GDM1 (cell line): ENCODE measurements around the gene MSI2.

Experiments
- DNase-seq: peaks from one replicate; lab custom pipeline; 2025; lab: John Stamatoyannopoulos, UW

Gene MSI2

DNA sequence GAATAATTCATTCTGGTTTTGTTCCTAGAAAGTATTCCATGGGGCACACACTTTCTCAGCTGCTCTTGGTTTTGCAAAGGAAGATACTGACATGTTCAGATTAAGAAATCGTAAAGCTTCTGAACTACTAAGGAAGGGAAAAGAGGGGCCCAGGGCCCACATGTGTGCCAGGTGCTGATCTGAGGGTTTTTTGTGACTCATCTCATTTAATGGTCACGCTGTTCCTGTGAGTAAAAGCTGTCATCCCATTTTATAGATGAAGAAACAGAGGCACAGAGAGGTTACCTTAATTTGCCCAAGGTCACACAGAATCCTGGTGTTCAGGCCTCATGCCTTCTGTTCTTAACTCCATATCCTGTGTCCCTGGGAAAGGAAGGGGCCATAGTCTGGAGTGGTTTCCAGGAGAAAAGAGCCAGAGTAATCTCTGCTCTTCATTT is 113.2 kb downstream of the MSI2 start:
- no peak for DNase-seq

DNA sequence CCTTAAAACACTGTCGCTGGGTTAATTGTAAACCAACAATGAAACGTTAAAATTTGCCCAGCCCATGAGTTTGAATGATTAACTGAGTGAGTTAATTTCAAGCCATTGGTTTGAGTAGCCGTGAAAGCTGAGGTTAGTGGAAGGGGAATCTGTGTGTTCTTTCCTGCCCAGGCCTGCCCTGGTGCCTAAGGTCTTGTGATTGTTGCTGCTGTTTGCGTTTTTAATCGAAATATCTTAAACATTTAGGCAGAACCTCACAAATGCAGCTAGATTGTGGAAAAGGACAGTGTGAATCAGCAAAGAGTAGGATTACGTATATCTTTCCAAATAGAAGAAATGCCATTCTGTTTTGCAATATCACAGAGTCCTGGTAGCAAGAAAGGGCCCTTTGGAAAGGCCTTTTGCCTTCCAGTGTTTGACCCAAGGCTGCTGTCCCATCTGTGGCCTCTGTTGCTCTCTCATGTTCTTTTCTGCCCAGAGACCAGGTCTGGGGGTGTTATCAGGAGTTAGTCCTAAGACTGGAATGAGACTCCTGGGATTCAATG is 113.8 kb downstream of the MSI2 start:
- no peak for DNase-seq

- no peak for DNase-seq
Observed at GRCh38 chr17:57370619-57371018, 114.3 kb downstream of the MSI2 start.

- no peak for DNase-seq
Observed at GRCh38 chr17:57372156-57372555, 115.8 kb downstream of the MSI2 start.

DNA sequence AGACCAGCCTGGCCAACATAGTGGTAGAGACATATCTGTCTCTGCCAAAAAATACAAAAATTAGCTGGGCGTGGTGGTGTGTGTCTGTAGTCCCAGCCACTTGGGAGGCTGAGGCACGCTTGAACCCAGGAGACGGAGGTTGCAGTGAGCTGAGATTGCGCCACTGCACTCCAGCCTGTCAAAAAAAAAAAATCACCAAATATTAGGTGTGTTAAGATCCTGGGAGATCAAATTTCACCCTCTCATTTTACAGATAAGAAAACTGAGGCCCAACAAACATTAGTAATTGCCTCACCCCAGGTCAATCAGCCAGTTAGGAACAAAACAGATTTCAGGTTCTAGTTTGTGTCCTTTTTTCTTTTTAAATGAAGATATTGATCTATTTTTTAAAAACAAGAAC is 116.7 kb downstream of the MSI2 start:
- no peak for DNase-seq

DNA sequence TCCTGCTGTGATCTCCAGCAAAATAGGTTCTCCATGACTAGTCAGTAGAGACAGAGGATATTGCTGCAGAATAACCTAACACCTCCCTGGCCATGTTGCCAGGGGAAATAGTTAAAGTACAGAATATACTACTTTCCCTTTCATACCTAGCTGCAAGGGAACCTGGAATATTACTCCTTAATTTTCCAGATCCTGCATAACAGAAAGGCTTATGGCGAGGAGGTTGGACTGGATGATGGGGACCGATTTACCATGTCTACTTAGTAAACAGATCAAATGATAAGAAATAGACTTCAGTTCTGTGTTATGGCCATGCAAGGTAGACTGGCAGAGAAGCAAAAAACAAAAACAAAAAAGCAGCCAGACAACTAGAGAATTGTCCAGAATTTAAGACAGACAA is 117.4 kb downstream of the MSI2 start:
- no peak for DNase-seq

DNA sequence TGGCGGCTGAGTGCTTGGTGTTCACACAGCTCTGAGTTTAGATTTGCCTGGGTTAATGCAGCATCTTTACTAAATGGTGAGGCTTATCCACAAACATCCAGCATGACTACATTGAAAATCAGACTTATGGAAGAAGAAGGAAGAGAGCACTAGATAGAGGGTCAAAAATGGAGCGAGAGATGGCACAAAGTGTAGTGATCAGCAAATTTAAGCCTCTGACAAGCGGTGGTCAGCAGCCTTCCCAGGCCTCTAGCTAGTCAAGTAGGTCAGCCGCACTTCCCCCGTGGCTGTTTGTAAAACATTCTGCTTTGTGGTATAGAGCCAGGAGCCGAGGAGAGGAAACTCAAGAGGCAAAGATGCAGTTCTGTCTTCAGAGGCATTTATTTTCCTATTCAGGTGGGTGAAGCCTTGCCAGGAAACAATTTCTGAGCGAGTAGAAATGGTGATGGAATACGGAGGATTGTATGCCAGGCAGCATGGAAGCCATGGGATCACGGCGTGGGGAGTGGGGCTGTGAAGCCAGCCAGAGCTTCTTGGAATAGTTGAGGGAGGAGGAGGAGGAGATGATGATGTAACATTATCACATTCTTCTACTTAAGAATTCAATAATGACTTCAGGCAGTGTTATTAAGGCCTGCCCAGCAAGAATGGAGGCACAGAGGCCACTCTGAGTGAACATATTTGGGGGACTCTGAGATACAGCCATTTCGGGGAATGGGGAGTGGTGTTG is 118.9 kb downstream of the MSI2 start:
- no peak for DNase-seq

DNA sequence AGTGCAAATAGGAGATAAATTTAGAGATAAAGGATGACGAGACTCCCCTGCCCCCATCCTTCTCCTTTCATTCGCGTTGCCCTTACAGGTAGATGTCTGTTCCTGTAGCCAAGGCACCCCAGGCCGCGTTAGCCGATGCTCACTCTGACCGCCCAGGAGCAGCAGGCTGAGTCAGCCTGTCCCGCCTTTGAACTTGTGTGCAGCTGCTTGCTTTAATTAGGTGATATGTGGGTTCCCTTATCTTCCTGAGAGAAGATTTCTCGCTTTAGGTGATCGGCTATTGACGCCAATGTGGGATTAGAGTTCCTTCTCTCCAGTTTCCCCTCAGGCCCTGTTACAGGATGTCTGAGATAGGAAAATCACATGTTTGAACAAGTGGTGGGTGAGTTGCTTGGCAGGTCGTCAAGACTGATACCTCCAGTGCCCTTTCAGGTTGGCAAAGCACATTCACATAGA is 119.5 kb downstream of the MSI2 start:
- no peak for DNase-seq

DNA sequence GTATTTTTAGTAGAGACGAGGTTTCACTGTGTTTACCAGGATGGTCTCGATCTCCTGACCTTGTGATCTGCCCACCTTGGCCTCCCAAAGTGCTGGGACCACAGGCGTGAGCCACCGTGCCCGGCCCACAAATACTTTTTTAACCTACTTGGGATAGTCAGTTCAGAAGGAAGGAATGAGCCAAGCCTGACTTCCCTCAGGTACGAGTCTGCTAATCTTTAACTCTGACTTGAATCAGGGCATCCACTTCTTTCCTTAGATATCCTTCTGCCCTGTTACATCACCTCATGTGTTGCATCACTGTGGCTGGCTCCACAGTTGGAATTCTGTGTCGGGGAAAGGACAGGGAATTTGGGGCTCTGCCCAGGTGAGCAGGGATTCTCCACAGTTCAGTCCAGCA is 120.8 kb downstream of the MSI2 start:
- no peak for DNase-seq

- DNase-seq: peak; percentile 85
Observed at GRCh38 chr17:57379237-57379894, 123.0 kb downstream of the MSI2 start.

DNA sequence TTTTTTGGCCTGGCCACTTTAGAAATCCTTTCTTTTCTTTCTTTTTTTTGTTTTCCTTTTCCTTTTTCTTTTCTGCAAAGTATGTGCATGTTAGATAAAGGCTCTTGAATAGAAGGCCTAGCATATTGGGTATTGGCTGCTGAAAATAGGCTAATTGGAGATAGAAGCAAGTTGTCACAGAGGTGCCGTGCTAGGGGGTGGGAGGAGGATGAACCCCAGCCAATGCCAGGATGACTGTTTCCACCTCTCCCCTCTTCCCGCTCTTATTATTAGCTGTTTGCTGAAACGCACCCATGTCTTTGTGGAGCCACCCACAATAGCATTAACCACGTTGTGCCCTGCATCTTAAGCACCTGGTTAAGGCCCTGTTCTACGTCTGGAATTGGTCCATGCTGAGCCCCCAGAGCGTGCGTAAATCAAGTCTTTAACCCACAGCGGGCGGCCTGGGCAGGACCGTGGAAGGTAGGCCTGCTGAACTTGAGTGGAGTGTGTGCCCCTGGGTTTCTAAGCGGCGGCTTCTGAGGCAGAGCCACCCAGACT is 123.6 kb downstream of the MSI2 start:
- DNase-seq: no peak

DNA sequence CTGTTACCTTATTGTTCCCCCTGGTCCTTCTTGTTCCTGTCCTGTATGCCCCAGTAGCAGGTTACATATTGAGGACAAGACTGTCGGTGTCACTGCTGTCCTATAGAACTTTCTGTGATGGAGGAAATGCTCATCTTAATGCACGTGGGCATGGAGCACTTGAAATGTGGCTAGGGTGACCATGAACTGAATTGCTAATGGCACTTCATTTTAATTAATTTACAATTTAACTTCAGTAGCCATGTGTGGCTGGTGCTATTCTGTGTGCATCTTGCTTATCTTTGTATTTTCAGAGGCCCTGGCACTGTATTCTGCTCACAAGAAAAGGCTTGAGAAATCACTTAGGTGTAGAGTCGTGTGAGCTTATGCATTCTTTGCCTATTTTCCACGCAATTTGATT is 125.2 kb downstream of the MSI2 start:
- no peak for DNase-seq

DNA sequence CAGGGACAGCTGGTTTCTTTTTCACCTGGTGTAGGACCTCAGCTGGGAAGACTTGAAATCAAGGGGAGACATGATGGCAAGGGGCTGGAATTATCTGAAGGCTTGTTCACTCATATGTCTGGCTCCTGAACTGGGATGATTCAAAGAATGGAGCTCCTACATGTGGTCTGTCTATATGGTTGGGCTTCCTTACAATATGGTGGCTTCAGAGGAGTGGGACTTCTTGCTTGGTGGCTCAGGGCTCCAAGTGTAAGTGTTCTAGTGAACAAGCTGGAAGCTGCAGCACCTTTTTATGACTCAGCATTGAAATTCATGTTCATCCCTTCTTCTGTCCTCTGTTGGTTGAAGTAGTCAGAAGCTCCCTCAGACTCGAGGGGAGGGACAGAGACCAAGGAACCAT is 127.9 kb downstream of the MSI2 start:
- DNase-seq: no peak

DNA sequence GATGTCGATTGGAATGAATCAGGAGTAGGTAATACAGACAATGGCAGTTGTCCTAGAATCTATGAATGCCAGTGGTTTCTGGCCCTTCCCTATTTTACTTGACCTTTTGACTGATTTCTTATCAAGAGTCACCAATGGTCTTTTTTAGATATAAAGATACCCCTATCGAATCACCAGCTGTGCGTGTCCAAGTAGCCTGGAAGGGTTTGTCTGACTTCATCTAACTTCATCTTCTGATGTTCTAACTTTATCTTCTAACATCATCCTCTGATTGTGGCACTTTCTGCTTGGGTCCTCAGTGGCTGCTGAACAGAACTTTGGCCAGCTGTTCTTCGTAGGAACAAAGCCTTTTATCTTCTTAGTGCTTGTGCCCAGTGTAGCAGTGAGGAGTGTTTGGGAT is 129.7 kb downstream of the MSI2 start:
- no peak for DNase-seq

DNA sequence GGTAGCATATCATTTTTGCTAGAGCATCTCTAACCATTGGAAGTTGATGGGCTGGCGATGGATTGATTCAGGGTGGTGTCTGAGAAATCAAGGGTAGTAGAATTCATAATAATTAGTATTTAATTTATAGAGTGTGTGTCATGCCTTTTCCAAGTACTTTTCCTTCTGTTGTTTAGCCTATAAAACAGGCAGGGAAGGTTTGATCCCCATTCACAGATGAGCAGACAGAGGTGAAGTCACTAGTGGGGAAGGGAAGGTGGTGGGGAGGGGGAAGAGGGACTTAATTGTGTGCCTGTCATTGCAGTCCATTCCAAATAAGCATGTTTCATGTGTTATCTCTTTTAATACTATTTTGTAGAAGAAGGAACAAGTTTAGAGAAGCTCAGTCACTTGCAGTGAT is 131.3 kb downstream of the MSI2 start:
- DNase-seq: no peak

DNA sequence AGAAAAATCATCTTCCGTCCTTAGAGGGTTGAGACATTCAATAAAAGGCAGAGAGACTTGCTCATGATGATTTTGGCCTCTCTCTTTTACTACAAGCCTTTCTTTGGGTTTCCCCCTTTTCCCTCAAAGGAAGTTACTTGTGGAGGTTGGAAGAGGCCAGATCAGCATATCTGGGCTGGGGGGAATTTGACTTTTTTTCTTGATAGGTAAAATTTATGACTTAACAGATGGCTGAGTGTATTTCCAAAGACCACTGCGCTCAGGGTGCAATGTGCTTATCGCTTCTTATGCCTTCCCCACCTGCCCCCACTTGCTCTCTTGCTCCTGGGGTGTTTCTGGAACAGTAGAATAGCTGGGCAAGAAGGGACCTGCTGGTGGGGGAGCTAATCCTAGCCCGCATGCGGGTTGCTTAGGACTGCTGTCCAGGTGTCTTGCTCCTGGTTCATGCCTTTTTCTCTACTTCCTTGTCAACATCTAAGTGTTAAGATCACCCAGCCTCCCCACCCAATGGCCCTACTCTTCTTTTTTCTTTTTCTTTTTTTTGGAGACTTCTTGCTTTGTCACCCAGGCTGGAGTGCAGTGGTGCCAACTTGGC is 131.9 kb downstream of the MSI2 start:
- no peak for DNase-seq

DNA sequence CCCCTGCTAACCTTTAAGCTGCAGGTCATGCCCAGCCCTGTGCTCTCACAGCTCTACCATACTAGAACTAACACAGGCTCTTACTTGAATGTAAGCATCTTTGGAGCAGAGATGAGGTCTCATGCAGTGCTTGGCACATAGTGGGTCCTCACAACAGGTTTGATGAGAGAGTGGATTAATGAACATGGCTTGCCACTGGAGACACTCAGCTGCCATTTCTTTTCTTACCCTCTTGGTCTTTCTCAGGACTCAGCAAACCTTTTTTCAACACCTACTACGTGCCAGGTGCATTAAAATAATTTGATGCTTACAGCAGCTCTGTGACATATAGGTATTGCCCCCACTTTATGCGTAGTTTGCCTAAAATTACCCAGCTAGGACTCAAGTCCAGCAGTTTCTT is 133.2 kb downstream of the MSI2 start:
- no peak for DNase-seq

DNA sequence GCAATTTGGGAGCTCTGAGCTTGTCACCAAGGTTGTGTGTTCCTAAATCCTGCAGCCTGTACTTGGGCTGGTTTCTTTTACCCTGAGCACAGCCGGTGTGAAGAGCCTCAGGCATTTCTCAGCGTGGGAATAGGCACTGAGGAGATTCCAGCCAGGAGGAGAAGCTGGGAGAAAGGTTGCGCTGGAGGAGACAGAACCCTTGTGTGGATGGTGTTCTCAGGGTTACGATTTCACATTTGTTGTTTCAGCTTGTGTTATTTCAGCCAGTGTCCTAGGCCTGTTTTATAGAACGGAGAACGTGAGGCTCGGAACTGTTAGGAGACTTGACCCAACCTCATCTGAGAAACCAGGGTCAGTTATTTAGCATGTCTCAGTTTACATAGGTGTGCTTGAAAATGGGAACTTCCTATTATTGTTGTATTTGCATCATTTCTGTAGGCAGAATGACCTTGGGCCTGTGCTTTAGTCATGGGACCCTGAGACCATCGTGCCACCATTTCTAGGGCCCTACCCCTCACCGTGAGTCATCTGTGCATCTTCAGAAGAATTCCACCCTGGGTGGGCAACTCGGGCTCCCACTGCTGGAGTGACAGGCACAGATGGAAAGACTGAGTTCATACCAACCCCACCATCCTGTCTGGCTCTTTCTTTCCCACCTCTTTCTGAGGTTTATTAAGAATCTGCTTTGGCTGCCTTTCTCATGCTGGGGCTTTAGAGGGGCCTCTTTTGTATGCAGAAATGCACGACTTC is 134.9 kb downstream of the MSI2 start:
- no peak for DNase-seq

DNA sequence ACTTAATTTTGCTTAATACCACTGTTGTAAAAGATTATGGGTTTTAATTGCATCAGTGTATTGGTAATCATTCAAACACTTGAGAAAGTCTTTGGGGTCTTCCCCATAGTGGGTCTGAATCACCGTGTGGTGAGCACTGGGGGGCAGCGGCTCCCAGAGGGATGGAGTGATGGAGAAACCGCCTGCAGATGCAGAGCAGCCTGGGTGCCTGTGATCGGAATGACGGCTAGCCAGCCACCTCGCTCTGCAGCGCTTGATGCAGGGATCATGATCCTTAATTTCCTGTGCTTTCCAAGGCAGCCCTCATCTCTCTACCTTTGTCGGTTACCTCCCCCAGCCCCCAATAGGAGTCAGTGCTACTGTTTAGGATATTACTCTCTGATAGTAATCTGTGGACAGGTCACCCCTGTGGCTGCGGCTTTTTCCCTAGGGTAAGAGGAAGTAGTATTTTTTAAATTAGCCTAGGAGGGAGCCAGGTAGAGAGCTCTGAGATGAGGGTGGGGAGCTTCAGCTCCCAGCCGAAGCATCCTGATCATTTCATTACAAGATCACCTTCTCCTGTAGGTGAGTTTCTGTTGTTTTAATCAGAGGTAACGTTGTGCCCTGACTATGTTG is 135.6 kb downstream of the MSI2 start:
- no peak for DNase-seq

DNA sequence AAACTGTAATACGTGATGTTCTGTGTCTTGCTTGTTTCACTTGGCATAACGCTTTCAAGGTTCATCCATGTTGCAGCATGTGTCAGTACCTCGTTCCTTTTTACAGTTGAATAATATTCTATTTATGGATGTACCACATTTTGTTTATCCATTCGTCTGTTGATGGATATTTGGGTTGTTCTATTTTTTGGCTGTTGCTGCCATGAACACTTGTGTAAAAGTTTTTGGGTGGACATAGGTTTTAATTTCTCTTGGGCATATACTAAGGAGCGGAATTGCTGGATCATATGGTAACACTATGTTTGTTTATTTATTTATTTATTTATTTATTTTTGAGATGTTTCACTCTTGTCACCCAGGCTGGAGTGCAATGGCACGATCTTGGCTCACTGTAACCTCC is 137.0 kb downstream of the MSI2 start:
- DNase-seq: no peak

DNA sequence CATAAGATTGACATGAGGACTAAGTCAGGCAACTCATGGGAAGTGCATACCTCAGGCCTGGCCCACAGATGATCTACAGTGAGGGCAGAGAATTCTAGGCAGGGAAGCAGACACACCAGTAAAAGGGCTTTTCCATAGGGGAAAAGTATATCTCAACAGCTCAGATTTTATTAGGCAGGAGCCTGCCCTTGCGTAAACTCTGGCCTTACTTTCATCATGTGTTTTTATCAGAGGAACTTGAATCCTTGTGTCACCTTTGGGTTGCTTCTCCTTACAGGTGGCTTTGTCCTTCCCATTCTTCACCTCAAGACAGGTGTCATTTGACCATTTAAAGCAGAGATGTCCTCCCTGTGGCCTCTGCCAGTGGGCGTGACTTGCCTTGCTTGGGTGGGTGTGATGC is 138.1 kb downstream of the MSI2 start:
- DNase-seq: no peak
